ENCODE data around the gene CSTB. TPM values are rescaled to one million over a fixed set of nuclear protein-coding genes. Genes with fewer than 3 reads are reported as not detected.

CSTB gene
- total RNA-seq, 1 experiment from 2014 or later, result 55.9 TPM

- POLR2A ChIA-PET (ENCODE audit: low non-redundant PET), result no interaction called here
- Histone ChIP-seq H3K9me3 (ENCODE audit: low read depth, low read length, poor library complexity, severe bottlenecking) (no peaks in the 10 kb centered on the region), H3K27me3 (replicated peaks; ENCODE audit: insufficient read depth, low read depth, low read length, poor library complexity) (no peaks in the 10 kb centered on the region), H3K4me1 (ENCODE audit: insufficient read depth, low read length, poor library complexity, severe bottlenecking) (peaks cover 22% of the 10 kb centered on the region), H3K36me3 (ENCODE audit: insufficient read depth, low read length, poor library complexity, severe bottlenecking) (peaks cover 6% of the 10 kb centered on the region), H3K27ac (ENCODE audit: low read depth, low read length, poor library complexity, severe bottlenecking) (no peak overlapping the region), H3K4me3 (ENCODE audit: low read depth, low read length, poor library complexity, severe bottlenecking) (no peak overlapping the region)
- no TSS peak for BruUV-seq (replicated peaks)
- intact Hi-C loops (cut with micrococcal nuclease; ENCODE audit: unreplicated experiment), result no loop called here
- TF ChIP-seq EZH2 (IDR thresholded peaks at IDR 0.05; ENCODE audit: borderline replicate concordance, low read depth, low read length, poor library complexity, severe bottlenecking) (no peak), CTCF (conservative IDR thresholded peaks at IDR 0.05; ENCODE audit: low read depth, low read length) (no peak)
- CTCF ChIA-PET, result interaction anchor here (0.6 to 0.7 kb wide), 3 partner anchors 23 to 166 kb away, joined by 3 to 4 read pairs (median 3); no protein-coding TSS in a partner anchor
- DNase-seq (ENCODE audit: low spot score), result no peak
Observed at GRCh38 chr21:43808832-43809251, 32.7 kb upstream of the CSTB start.

GRCh38 chr21:43808367-43808766 is 32.3 kb upstream of the CSTB start:
- Histone ChIP-seq H3K36me3 (ENCODE audit: insufficient read depth, low read length, poor library complexity, severe bottlenecking) (peaks cover 11% of the 10 kb centered on the region), H3K4me1 (ENCODE audit: insufficient read depth, low read length, poor library complexity, severe bottlenecking) (peaks cover 22% of the 10 kb centered on the region), H3K4me3 (ENCODE audit: low read depth, low read length, poor library complexity, severe bottlenecking) (no peak overlapping the region), H3K9me3 (ENCODE audit: low read depth, low read length, poor library complexity, severe bottlenecking) (no peaks in the 10 kb centered on the region), H3K27ac (ENCODE audit: low read depth, low read length, poor library complexity, severe bottlenecking) (no peak overlapping the region), H3K27me3 (replicated peaks; ENCODE audit: insufficient read depth, low read depth, low read length, poor library complexity) (no peaks in the 10 kb centered on the region)
- intact Hi-C loops (cut with micrococcal nuclease; ENCODE audit: unreplicated experiment), result no loop called here
- no peak for TF ChIP-seq EZH2 (IDR thresholded peaks at IDR 0.05; ENCODE audit: borderline replicate concordance, low read depth, low read length, poor library complexity, severe bottlenecking)
- TF ChIP-seq CTCF (conservative IDR thresholded peaks at IDR 0.05; ENCODE audit: low read depth, low read length), result no peak
- POLR2A ChIA-PET (ENCODE audit: low non-redundant PET), result no interaction called here
- BruUV-seq (replicated peaks), result no TSS peak
- DNase-seq (ENCODE audit: low spot score), result no peak
- CTCF ChIA-PET, result interaction anchor here (0.6 to 0.7 kb wide), 2 partner anchors 23 to 167 kb away, joined by 3 to 4 read pairs; no protein-coding TSS in a partner anchor

GRCh38 chr21:43806017-43806710 is 30.1 kb upstream of the CSTB start:
- TSS peak; percentile 14 for BruUV-seq (replicated peaks)
- POLR2A ChIA-PET (ENCODE audit: low non-redundant PET), result no interaction called here
- Histone ChIP-seq H3K9me3 (ENCODE audit: low read depth, low read length, poor library complexity, severe bottlenecking) (no peaks in the 10 kb centered on the region), H3K36me3 (ENCODE audit: insufficient read depth, low read length, poor library complexity, severe bottlenecking) (peaks cover 28% of the 10 kb centered on the region), H3K4me1 (ENCODE audit: insufficient read depth, low read length, poor library complexity, severe bottlenecking) (peaks cover 7% of the 10 kb centered on the region), H3K27me3 (replicated peaks; ENCODE audit: insufficient read depth, low read depth, low read length, poor library complexity) (no peaks in the 10 kb centered on the region), H3K4me3 (ENCODE audit: low read depth, low read length, poor library complexity, severe bottlenecking) (no peak overlapping the region), H3K27ac (ENCODE audit: low read depth, low read length, poor library complexity, severe bottlenecking) (peak overlapping the region; percentile 42)
- TF ChIP-seq EZH2 (IDR thresholded peaks at IDR 0.05; ENCODE audit: borderline replicate concordance, low read depth, low read length, poor library complexity, severe bottlenecking), result no peak
- CTCF ChIA-PET, result no interaction called here
- no peak for DNase-seq (ENCODE audit: low spot score)
- intact Hi-C loops (cut with micrococcal nuclease; ENCODE audit: unreplicated experiment), result no loop called here
